Stomach (tissue), 19 donors: ENCODE results near the gene BCORL1. TPM values are rescaled to one million over a fixed set of nuclear protein-coding genes. Genes with fewer than 3 reads are reported as not detected.

Source experiments
- DNase-seq, 2 donors: peaks; one replicate each; pipeline versions ENCODE4 v3.0.0 to v3.0.0-alpha.2; 2013 to 2019
- H3K27ac ChIP-seq, 5 donors: fragments of 200-600 bp in 4 of 5; sonication (generic) in 4 of 5; one replicate each; pipeline ENCODE4 v1.5.1; 2013 to 2019; ENCODE audit warnings: mild to moderate bottlenecking in 1 of 5, moderate library complexity in 1 of 5
- H3K27me3 ChIP-seq, 3 donors: fragments of 200-600 bp; sonication (generic); one replicate each; pipeline ENCODE4 v1.5.1; 2017 to 2019; ENCODE audit warnings: mixed run types in 1 of 3
- H3K36me3 ChIP-seq, 4 donors: fragments of 200-600 bp; sonication (generic); 1 replicate in 3 of 4; 2 replicates in 1 of 4; pipeline ENCODE4 v1.5.1; 2016 to 2019
- H3K4me1 ChIP-seq, 4 donors: fragments of 200-600 bp; sonication (generic); one replicate each; pipeline ENCODE4 v1.5.1; 2016 to 2019
- H3K4me3 ChIP-seq, 4 donors: fragments of 200-600 bp; sonication (generic) in 3 of 4; one replicate each; pipeline ENCODE4 v1.5.1; 2016 to 2019; ENCODE audit warnings: mild to moderate bottlenecking in 1 of 4
- H3K9me3 ChIP-seq, 4 donors: fragments of 200-600 bp; sonication (generic); one replicate each; pipeline ENCODE4 v1.5.1; 2016 to 2019
- EP300 ChIP-seq: sonication (generic); formaldehyde crosslinking; IDR thresholded peaks from one replicate; pipeline ENCODE4 v1.6.1; 2017; ENCODE audit warnings: antibody characterized with exemption
- POLR2A ChIP-seq, 4 donors: fragments of 450-650 bp; IDR thresholded peaks; one replicate each; pipeline ENCODE4 v1.6.1; 2016; ENCODE audit warnings: antibody characterized with exemption in 4 of 4, control low read depth in 2 of 4, mild to moderate bottlenecking in 1 of 4, moderate library complexity in 1 of 4
- POLR2AphosphoS5 ChIP-seq, 3 donors: sonication (generic); formaldehyde crosslinking; IDR thresholded peaks; one replicate each; pipeline ENCODE4 v1.6.1; 2016; ENCODE audit warnings: antibody characterized with exemption in 3 of 3
- WGBS, 5 donors: extraction: QIAGEN DNeasy Blood & Tissue Kit in 3 of 5; methylation state at CpG; one replicate each; pipeline versions ENCODE4 v1.1.5 to v1.1.7; 2013 to 2018; 5-methylcytosine and 5-hydroxymethylcytosine counted together
- intact Hi-C: fragments of 100-400 bp; cut with DNase I; formaldehyde crosslinking; loops from one replicate; pipeline ENCODE4 v1.15.1; 2023; ENCODE audit warnings: low total_unique reads
- long read RNA-seq, 10 donors: transcript quantifications; one replicate each; lab custom pipeline, GENCODE V29; 2026
- polyA plus RNA-seq, 3 donors: library from polyadenylated mRNA; stranded (reverse); fragments of 200-250 nt; gene quantifications; one replicate each; pipeline ENCODE4 v1.2.3, GENCODE V29; 2013
- total RNA-seq, 5 donors: library from RNA; depleted of rRNA; stranded (reverse); fragments of >200 nt; gene quantifications; one replicate each; pipeline versions ENCODE4 v1.1.0 to v1.2.3, GENCODE V29; 2014 to 2016
- TF ChIP-seq, protein P1 (sequence below), 7 experiments: fragments of 450-650 bp in 4 of 7; fragments of 200-600 bp in 3 of 7; sonication (generic) in 3 of 7; IDR thresholded peaks; one replicate each; pipeline ENCODE4 v1.5.1; 2016 to 2019; ENCODE audit warnings: antibody characterized with exemption in 7 of 7, control low read depth in 2 of 7, mild to moderate bottlenecking in 1 of 7
- donor health status: healthy with polysubstance abuse.
- donor health status: Bipolar disorder and iron deficiency.
- donor health status: healthy.

BCORL1 gene, protein sequence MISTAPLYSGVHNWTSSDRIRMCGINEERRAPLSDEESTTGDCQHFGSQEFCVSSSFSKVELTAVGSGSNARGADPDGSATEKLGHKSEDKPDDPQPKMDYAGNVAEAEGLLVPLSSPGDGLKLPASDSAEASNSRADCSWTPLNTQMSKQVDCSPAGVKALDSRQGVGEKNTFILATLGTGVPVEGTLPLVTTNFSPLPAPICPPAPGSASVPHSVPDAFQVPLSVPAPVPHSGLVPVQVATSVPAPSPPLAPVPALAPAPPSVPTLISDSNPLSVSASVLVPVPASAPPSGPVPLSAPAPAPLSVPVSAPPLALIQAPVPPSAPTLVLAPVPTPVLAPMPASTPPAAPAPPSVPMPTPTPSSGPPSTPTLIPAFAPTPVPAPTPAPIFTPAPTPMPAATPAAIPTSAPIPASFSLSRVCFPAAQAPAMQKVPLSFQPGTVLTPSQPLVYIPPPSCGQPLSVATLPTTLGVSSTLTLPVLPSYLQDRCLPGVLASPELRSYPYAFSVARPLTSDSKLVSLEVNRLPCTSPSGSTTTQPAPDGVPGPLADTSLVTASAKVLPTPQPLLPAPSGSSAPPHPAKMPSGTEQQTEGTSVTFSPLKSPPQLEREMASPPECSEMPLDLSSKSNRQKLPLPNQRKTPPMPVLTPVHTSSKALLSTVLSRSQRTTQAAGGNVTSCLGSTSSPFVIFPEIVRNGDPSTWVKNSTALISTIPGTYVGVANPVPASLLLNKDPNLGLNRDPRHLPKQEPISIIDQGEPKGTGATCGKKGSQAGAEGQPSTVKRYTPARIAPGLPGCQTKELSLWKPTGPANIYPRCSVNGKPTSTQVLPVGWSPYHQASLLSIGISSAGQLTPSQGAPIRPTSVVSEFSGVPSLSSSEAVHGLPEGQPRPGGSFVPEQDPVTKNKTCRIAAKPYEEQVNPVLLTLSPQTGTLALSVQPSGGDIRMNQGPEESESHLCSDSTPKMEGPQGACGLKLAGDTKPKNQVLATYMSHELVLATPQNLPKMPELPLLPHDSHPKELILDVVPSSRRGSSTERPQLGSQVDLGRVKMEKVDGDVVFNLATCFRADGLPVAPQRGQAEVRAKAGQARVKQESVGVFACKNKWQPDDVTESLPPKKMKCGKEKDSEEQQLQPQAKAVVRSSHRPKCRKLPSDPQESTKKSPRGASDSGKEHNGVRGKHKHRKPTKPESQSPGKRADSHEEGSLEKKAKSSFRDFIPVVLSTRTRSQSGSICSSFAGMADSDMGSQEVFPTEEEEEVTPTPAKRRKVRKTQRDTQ (N-terminal part only)
- total RNA-seq (10 to 100 TPM in 1 of 5 donors, 1 to 10 TPM in 3, under 1 TPM in 1; 0.89 to 16.8 (median 2.9) TPM), polyA plus RNA-seq (1 to 10 TPM; 1.0 to 3.4 (median 2.4) TPM)
- long read RNA-seq, donor 1, full-length matches to known transcripts = 1 of 1 reads
- long read RNA-seq, donor 1, partial matches to known transcripts = 0 of 1 reads
- long read RNA-seq, donor 1, other reads (novel, unspliced or antisense) = 0 of 1 reads
- long read RNA-seq, donor 2, full-length matches to known transcripts = 1 of 1 reads
- long read RNA-seq, donor 2, partial matches to known transcripts = 0 of 1 reads
- long read RNA-seq, donor 2, other reads (novel, unspliced or antisense) = 0 of 1 reads
- long read RNA-seq, donor 3, full-length matches to known transcripts = 1 of 1 reads
- long read RNA-seq, donor 3, partial matches to known transcripts = 0 of 1 reads
- long read RNA-seq, donor 3, other reads (novel, unspliced or antisense) = 0 of 1 reads
- long read RNA-seq, donor 4 = 0 reads
- long read RNA-seq, donor 5, partial matches to known transcripts = 0 of 1 reads
- long read RNA-seq, donor 5, other reads (novel, unspliced or antisense) = 0 of 1 reads
- long read RNA-seq, donor 6 = 0 reads
- long read RNA-seq, donor 7, partial matches to known transcripts = 0 of 1 reads
- long read RNA-seq, donor 7, other reads (novel, unspliced or antisense) = 0 of 1 reads
- long read RNA-seq, donor 8 = 0 reads
- long read RNA-seq, donor 9 = 0 reads
- long read RNA-seq, donor 10, partial matches to known transcripts = 0 of 2 reads
- long read RNA-seq, donor 10, other reads (novel, unspliced or antisense) = 0 of 2 reads

GRCh38 chrX:129982300-129983251 lies at the start of gene BCORL1:
Gene BCORL1, plus strand, starts transcription at chrX:129982635. Its CDS starts 22,597 bp downstream, at chrX:130005232.
- Histone ChIP-seq H3K4me1 (peaks cover 0 to 15% (median under 1%) of the 10 kb centered on the region in 4 donors), H3K27ac (peak within 1 kb of the TSS in 4 of 5 donors; percentile 46 to 83 (median 59)), H3K9me3 (no peaks in the 10 kb centered on the region), H3K36me3 (no peaks in the 10 kb centered on the region), H3K4me3 (peak within 1 kb of the TSS in 1 of 4 donors; percentile 60), H3K27me3 (no peaks in the 10 kb centered on the region)
- 0 to 44% (median 2%) methylated on average over 37 to 74 of the region's 74 CpGs for WGBS, 5 donors
- DNase-seq = peak; percentile 90 to 97
- intact Hi-C loops = no loop called here
- TF ChIP-seq POLR2A (IDR thresholded peaks at IDR 0.05) = peak in 2 of 4 donors; percentile 11 to 37
- TF ChIP-seq, protein P1, sequence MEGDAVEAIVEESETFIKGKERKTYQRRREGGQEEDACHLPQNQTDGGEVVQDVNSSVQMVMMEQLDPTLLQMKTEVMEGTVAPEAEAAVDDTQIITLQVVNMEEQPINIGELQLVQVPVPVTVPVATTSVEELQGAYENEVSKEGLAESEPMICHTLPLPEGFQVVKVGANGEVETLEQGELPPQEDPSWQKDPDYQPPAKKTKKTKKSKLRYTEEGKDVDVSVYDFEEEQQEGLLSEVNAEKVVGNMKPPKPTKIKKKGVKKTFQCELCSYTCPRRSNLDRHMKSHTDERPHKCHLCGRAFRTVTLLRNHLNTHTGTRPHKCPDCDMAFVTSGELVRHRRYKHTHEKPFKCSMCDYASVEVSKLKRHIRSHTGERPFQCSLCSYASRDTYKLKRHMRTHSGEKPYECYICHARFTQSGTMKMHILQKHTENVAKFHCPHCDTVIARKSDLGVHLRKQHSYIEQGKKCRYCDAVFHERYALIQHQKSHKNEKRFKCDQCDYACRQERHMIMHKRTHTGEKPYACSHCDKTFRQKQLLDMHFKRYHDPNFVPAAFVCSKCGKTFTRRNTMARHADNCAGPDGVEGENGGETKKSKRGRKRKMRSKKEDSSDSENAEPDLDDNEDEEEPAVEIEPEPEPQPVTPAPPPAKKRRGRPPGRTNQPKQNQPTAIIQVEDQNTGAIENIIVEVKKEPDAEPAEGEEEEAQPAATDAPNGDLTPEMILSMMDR (IDR thresholded peaks at IDR 0.05) = no peak
- peak; percentile 72 to 93 (median 91) for TF ChIP-seq POLR2AphosphoS5 (IDR thresholded peaks at IDR 0.05)
- no peak for TF ChIP-seq EP300

- WGBS, 5 donors = 4 to 74% (median 36%) methylated on average over 8 to 47 of the region's 47 CpGs; no CpG with 5 or more reads in 1 of the 5 donors
- H3K4me1 ChIP-seq = no peaks in the 10 kb centered on the region
- no peaks in the 10 kb centered on the region for H3K9me3 ChIP-seq
- TF ChIP-seq EP300 = no peak
- TF ChIP-seq POLR2AphosphoS5 (IDR thresholded peaks at IDR 0.05) = no peak
- no peak for TF ChIP-seq POLR2A (IDR thresholded peaks at IDR 0.05)
- TF ChIP-seq, protein P1 (IDR thresholded peaks at IDR 0.05) = no peak
- H3K4me3 ChIP-seq = peak overlapping the region; percentile 53 to 58 (median 58)
- DNase-seq = peak in 1 of 2 donors; percentile 42
- H3K27me3 ChIP-seq = no peaks in the 10 kb centered on the region
- H3K27ac ChIP-seq = peak overlapping the region in 4 of 5 donors; percentile 46 to 91 (median 77)
- intact Hi-C loops = no loop called here
- peaks cover 0 to 13% (median 4%) of the 10 kb centered on the region in 4 donors for H3K36me3 ChIP-seq
These were observed 49.6 kb upstream of the BCORL1 start for GRCh38 chrX:129932821-129933321.

DNA sequence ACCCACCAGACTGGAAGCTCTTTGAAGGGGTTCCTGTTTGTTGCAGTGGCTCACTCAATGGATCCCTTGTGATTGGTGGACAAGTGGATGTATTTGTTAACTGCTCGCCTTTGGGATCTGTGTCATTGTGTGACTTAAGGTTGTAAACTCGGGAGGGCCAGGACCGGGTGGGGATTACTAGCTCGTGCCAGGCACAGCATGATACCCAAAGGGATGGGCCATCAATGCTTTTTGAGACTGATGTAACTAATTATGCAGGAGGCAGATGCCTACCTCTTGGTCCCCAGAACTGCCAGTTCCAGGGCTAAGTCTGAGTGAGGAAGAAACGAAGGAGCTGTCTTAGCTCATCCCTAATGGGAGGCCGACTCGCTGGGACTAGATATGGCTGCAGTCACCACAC lies 48.7 kb upstream of the BCORL1 start:
- TF ChIP-seq POLR2AphosphoS5 (IDR thresholded peaks at IDR 0.05) (no peak), EP300 (no peak), POLR2A (IDR thresholded peaks at IDR 0.05) (no peak)
- TF ChIP-seq, protein P1 (IDR thresholded peaks at IDR 0.05) = no peak
- Histone ChIP-seq H3K4me3 (no peak overlapping the region), H3K4me1 (no peaks in the 10 kb centered on the region), H3K27ac (no peak overlapping the region), H3K27me3 (no peaks in the 10 kb centered on the region), H3K36me3 (peaks cover 0 to 9% (median 2%) of the 10 kb centered on the region in 4 donors), H3K9me3 (no peaks in the 10 kb centered on the region)
- no peak for DNase-seq
- 51 to 77% (median 60%) methylated on average over 7 of the region's 7 CpGs for WGBS, 5 donors
- intact Hi-C loops = no loop called here
